Ovary (tissue), 9 donors: ENCODE data around the gene COX10. TPM values are rescaled to one million over a fixed set of nuclear protein-coding genes. Genes with fewer than 3 reads are reported as not detected.
"Not testable (repeated sequence)": the region's sequence is repeated elsewhere in the genome, so short reads cannot be mapped to it uniquely, and the experiment has no call there.

Source experiments
- DNase-seq, 5 donors: peaks; one replicate each; pipeline ENCODE4 v3.0.0-alpha.2; 2019 to 2020
- H3K27ac ChIP-seq, 2 donors: fragments of 200-600 bp; one replicate each; pipeline versions ENCODE4 v1.5.1 to v1.8.0; 2019 to 2022
- H3K27me3 ChIP-seq: fragments of 200-600 bp; one replicate; pipeline ENCODE4 v1.8.0; 2022
- H3K36me3 ChIP-seq: fragments of 200-600 bp; sonication (generic); one replicate; pipeline ENCODE4 v1.5.1; 2019
- H3K4me1 ChIP-seq: one replicate; pipeline ENCODE4 v1.8.1; 2013; ENCODE audit warnings: mild to moderate bottlenecking, moderate library complexity; ENCODE audit not compliant: insufficient read depth
- H3K4me3 ChIP-seq: fragments of 200-600 bp; sonication (generic); one replicate; pipeline ENCODE4 v1.5.1; 2017
- H3K9me3 ChIP-seq, 2 donors: fragments of 200-600 bp in 1 of 2; sonication (generic) in 1 of 2; one replicate each; pipeline versions ENCODE4 v1.5.1 to v1.8.1; 2013 to 2019; ENCODE audit warnings: mild to moderate bottlenecking in 1 of 2, moderate library complexity in 1 of 2
- WGBS, 3 donors: extraction: QIAGEN DNeasy Blood & Tissue Kit in 1 of 3; methylation state at CpG; one replicate each; pipeline versions ENCODE4 v1.1.5 to v1.1.7; 2013 to 2017; 5-methylcytosine and 5-hydroxymethylcytosine counted together
- intact Hi-C, 4 donors: fragments of 100-400 bp; cut with DNase I; formaldehyde crosslinking; loops; one replicate each; pipeline versions ENCODE4 v1.11.0 to v1.15.1; 2022 to 2023
- polyA plus RNA-seq, 2 donors: library from polyadenylated mRNA; stranded (reverse); fragments of 200-250 nt in 1 of 2; fragments of 350-450 nt in 1 of 2; fragmentation: Illumina TruSeq in 1 of 2; extraction: RNeasy Lipid Tissue Mini Kit (QIAGEN cat#74804) in 1 of 2; gene quantifications; one replicate each; pipeline ENCODE4 v1.2.3, GENCODE V29; 2013 to 2014
- total RNA-seq, 7 donors: library from RNA; depleted of rRNA in 2 of 7; stranded (reverse); fragments of >200 nt in 2 of 7; fragmentation: NEBNext Ultra II Directional in 3 of 7; extraction: Animal tissue kit (Norgen Biotek cat#: 25700) in 3 of 7; gene quantifications; one replicate each; pipeline versions ENCODE4 v1.1.0 to v1.2.4, GENCODE V29; 2016 to 2023
- donor health status: DM: no; HTN: no; CAD: no; lungs with moderate emphysema.
- donor health status: DM: no; HTN: no; CAD: no.
- donor health status: Bipolar disorder and iron deficiency.
- donor health status: DM: yes; HTN: yes; CAD: no.
- donor health status: DM: no; HTN: no; CAD: no.
- donor health status: DM: yes; HTN: yes; CAD: no.

The COX10 gene
- total and polyA plus RNA-seq, 9 donors: 5.1 to 15.3 (median 11.7) TPM

- DNase-seq, intact Hi-C loops: not testable (repeated sequence)
- no CpG with 5 or more reads among the region's 1 CpG for WGBS, 3 donors
These were observed 110.6 kb downstream of the COX10 start for GRCh38 chr17:14179951-14180350.

GRCh38 chr17:14182084-14182483 is 112.8 kb downstream of the COX10 start:
- H3K9me3 ChIP-seq, DNase-seq, H3K36me3 ChIP-seq, H3K4me3 ChIP-seq, H3K4me1 ChIP-seq, intact Hi-C loops, H3K27ac ChIP-seq, H3K27me3 ChIP-seq: not testable (repeated sequence)
- 94 to 98% (median 96%) methylated on average over 6 of the region's 6 CpGs for WGBS, 3 donors

More at GRCh38 chr17:14179951-14180350, 110.6 kb downstream of the COX10 start:
- not testable (repeated sequence) for H3K4me1 ChIP-seq, H3K36me3 ChIP-seq, H3K27me3 ChIP-seq, H3K9me3 ChIP-seq, H3K4me3 ChIP-seq, H3K27ac ChIP-seq

GRCh38 chr17:14184536-14184935 is 115.2 kb downstream of the COX10 start:
- H3K36me3 ChIP-seq, H3K4me1 ChIP-seq, H3K27me3 ChIP-seq, intact Hi-C loops, DNase-seq, H3K9me3 ChIP-seq, H3K4me3 ChIP-seq, H3K27ac ChIP-seq: not testable (repeated sequence)
- 90 to 100% (median 92%) methylated on average over 2 to 5 of the region's 5 CpGs for WGBS, 3 donors

GRCh38 chr17:14186443-14186842 is 117.1 kb downstream of the COX10 start:
- H3K27me3 ChIP-seq, DNase-seq, H3K4me3 ChIP-seq, H3K9me3 ChIP-seq, H3K4me1 ChIP-seq, H3K27ac ChIP-seq, intact Hi-C loops, H3K36me3 ChIP-seq: not testable (repeated sequence)
- WGBS, 3 donors: 86 to 100% (median 97%) methylated on average over 1 to 2 of the region's 4 CpGs

- H3K27ac ChIP-seq: not testable (repeated sequence)
- WGBS, 3 donors: 75 to 80% (median 80%) methylated on average over 1 of the region's 1 CpG
These were observed 121.5 kb downstream of the COX10 start for GRCh38 chr17:14190774-14191173.

GRCh38 chr17:14191469-14191868 is 122.2 kb downstream of the COX10 start:
- H3K27me3 ChIP-seq, H3K36me3 ChIP-seq, intact Hi-C loops, DNase-seq, H3K9me3 ChIP-seq, H3K4me3 ChIP-seq, H3K27ac ChIP-seq, H3K4me1 ChIP-seq: not testable (repeated sequence)

More at GRCh38 chr17:14190774-14191173, 121.5 kb downstream of the COX10 start:
- H3K4me3 ChIP-seq, H3K4me1 ChIP-seq, H3K9me3 ChIP-seq, intact Hi-C loops, DNase-seq, H3K36me3 ChIP-seq, H3K27me3 ChIP-seq: not testable (repeated sequence)

GRCh38 chr17:14192039-14192438 is 122.7 kb downstream of the COX10 start:
- H3K9me3 ChIP-seq, H3K4me1 ChIP-seq, DNase-seq, H3K4me3 ChIP-seq, H3K27me3 ChIP-seq, intact Hi-C loops, H3K36me3 ChIP-seq, H3K27ac ChIP-seq: not testable (repeated sequence)
- 92 to 95% (median 95%) methylated on average over 11 of the region's 11 CpGs for WGBS, 3 donors

GRCh38 chr17:14192636-14193344 is 123.5 kb downstream of the COX10 start:
- H3K9me3 ChIP-seq, H3K4me1 ChIP-seq, H3K27me3 ChIP-seq, H3K36me3 ChIP-seq, H3K4me3 ChIP-seq, H3K27ac ChIP-seq, intact Hi-C loops, DNase-seq: not testable (repeated sequence)
- 89 to 93% (median 91%) methylated on average over 12 to 13 of the region's 13 CpGs for WGBS, 3 donors
